ENCODE measurements around the gene TSHZ3. TPM values are rescaled to one million over a fixed set of nuclear protein-coding genes. Genes with fewer than 3 reads are reported as not detected.

TSHZ3 gene, protein sequence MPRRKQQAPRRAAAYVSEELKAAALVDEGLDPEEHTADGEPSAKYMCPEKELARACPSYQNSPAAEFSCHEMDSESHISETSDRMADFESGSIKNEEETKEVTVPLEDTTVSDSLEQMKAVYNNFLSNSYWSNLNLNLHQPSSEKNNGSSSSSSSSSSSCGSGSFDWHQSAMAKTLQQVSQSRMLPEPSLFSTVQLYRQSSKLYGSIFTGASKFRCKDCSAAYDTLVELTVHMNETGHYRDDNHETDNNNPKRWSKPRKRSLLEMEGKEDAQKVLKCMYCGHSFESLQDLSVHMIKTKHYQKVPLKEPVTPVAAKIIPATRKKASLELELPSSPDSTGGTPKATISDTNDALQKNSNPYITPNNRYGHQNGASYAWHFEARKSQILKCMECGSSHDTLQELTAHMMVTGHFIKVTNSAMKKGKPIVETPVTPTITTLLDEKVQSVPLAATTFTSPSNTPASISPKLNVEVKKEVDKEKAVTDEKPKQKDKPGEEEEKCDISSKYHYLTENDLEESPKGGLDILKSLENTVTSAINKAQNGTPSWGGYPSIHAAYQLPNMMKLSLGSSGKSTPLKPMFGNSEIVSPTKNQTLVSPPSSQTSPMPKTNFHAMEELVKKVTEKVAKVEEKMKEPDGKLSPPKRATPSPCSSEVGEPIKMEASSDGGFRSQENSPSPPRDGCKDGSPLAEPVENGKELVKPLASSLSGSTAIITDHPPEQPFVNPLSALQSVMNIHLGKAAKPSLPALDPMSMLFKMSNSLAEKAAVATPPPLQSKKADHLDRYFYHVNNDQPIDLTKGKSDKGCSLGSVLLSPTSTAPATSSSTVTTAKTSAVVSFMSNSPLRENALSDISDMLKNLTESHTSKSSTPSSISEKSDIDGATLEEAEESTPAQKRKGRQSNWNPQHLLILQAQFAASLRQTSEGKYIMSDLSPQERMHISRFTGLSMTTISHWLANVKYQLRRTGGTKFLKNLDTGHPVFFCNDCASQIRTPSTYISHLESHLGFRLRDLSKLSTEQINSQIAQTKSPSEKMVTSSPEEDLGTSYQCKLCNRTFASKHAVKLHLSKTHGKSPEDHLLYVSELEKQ
- total RNA-seq (2014; rRNA removed; shearing (Covaris generic)), result not detected in 2 replicates

DNA sequence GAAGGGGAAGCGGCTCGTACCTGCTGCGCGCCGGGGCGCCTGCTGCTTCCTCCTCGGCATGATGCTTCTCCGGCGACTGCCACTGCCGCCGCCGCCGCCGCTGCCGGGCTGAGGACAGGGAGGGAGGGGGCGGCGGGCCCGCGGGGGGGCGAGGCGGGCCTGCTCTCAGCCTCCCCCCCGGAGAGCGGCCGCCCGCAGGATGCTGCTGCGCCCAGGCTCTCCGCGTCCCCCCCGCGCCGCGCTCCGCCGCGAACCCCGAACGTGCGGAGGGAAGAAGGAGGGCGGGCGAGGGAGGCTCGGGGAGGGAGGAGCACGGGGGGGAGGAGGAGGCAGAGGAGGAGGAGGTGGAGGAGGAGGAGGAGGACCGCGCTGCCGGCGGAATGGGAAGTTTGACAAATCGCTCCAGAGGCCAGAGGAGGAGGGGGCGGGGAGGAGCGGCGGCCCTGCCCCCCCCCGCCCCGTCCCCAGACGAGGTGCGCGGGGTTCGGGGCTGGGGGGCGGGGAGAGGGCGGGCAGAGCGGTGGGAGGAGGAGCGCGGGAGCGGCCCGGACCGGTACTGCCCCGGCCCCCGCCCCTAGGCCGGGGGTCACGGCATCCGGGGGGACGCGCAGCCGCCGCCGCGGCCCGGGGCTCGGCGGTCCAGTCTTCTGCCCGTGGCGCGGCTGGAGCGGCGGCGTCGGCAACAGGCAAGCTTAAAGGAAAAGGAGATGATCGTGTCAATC is at the start of gene TSHZ3:
Gene TSHZ3 (minus strand): TSS at position 277 of the 722 bp plus-strand sequence. CDS start 217 bp downstream, at position 60.
- peak; percentile 42 for DNase-seq (ENCODE audit: low spot score)
- in situ Hi-C loops (cut with HindIII; ENCODE audit: low sequenced_read_pairs), result no loop called here

GRCh38 chr19:31397308-31397707 is 48.1 kb upstream of the TSHZ3 start:
- in situ Hi-C loops (cut with HindIII; ENCODE audit: low sequenced_read_pairs), result no loop called here
- DNase-seq (ENCODE audit: low spot score), result no peak

DNA sequence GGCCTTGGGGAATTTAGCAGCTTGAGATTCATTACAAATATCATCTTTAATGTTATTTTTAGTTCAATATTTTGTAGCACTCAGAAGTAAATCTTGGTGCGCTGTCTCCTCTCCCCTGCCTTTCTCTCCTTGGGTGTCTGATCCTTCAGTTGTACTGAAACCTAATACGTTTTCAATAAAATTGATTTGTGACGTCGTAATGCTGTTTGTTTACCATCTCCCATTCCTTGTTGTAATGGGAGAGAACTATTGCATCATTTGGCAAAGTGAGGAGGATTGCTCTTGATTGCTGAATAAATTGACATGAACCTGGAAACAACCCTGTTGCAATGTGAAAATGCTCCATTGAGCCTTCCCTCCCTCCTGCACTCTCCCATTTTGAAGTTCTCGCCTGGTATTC is 43.2 kb upstream of the TSHZ3 start:
- no peak for DNase-seq (ENCODE audit: low spot score)
- in situ Hi-C loops (cut with HindIII; ENCODE audit: low sequenced_read_pairs), result no loop called here

DNA sequence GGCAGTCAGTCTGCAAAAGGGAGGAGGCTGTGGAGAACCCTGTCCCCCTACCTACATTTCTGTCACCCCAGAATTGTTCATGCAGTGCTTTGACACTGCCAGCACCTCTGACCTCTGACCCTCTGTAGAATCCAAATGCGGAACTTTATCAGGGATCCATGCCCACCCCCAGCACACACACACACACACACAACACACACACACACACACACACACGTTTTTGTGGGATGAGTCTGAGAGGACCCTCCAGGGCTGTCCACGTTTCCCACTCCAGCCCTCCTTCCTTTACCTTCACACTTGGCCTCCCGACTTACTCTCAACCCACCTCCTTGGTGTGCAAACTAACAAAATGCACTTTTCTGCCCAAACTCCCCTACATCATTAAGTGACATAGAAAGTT is 42.3 kb upstream of the TSHZ3 start:
- DNase-seq (ENCODE audit: low spot score), result no peak
- in situ Hi-C loops (cut with HindIII; ENCODE audit: low sequenced_read_pairs), result no loop called here

GRCh38 chr19:31390711-31391110 is 41.5 kb upstream of the TSHZ3 start:
- DNase-seq (ENCODE audit: low spot score), result no peak
- in situ Hi-C loops (cut with HindIII; ENCODE audit: low sequenced_read_pairs), result no loop called here

- DNase-seq (ENCODE audit: low spot score), result no peak
- in situ Hi-C loops (cut with HindIII; ENCODE audit: low sequenced_read_pairs), result no loop called here
These were observed 40.6 kb upstream of the TSHZ3 start for GRCh38 chr19:31389874-31390273.

DNA sequence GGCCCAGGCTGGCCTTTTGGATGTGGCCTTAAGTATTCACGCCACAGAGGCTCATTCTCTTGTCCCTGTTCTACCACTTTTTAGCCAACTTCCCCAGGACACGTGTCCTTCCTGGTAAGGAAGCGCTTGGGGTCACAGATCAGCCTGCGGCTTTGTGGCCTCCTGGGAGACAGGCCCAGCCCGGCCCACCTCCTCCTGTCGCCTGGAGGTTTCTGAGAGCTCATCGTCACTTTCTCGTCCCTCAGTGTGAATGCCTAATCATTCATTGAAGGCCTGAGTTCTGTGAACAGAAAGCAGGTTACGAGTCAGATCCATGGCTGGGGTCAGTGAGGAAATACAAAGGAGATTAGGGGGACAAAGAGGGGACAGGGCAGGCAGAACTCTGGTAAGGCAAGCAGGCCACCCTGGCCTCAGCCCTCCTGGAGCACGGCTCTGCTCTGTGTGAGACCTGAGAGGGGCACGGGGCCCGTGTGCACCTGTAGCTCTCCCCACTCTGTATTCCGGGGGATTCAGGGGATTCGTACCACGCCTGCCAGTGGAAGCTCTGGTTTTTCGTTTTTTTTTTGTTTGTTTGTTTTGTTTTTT is 38.6 kb upstream of the TSHZ3 start:
- in situ Hi-C loops (cut with HindIII; ENCODE audit: low sequenced_read_pairs), result no loop called here
- no peak for DNase-seq (ENCODE audit: low spot score)

DNA sequence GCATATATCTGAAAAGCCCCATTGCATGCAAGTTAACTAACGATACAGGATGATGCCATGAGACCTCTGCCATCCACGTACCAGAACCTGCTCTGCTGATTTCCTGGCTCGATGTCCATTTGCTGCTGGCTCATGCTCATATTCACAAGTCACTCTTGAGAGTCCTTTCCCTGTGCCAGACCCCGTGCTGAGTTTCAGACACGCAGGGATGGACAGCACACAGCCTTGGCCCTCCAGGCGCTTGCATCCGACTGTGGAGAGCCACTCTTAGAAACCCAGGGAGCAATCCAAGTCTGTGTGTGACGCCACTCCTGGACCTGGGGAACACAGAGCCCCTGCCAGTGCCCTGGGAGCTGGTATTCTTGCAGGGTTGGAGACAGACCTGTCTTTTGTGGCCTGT is 37.6 kb upstream of the TSHZ3 start:
- DNase-seq (ENCODE audit: low spot score), result no peak
- in situ Hi-C loops (cut with HindIII; ENCODE audit: low sequenced_read_pairs), result no loop called here

- no peak for DNase-seq (ENCODE audit: low spot score)
- in situ Hi-C loops (cut with HindIII; ENCODE audit: low sequenced_read_pairs), result no loop called here
These were observed 36.5 kb upstream of the TSHZ3 start for GRCh38 chr19:31385744-31386143.

- in situ Hi-C loops (cut with HindIII; ENCODE audit: low sequenced_read_pairs), result no loop called here
These were observed 34.3 kb upstream of the TSHZ3 start for GRCh38 chr19:31383553-31383952.

DNA sequence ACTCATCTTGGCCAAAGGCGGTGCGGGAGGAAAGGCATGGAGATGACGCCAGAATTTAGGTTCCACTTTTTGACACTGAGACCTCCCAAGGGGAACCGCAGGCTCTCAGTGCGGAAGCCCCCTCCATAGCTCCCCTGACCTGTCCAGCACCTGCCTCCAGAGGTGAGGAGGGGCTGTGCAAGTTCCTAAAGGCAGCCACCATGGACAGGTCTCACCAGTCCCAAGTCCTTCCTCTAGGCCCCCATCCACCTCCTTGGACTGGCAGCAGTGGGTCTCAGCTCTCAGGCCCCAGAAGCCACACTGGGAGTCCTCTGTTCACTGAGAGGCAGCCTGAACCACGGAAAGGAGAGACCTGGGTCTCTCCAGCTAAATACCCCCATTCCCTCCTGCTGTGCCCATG is 31.6 kb upstream of the TSHZ3 start:
- DNase-seq (ENCODE audit: low spot score), result no peak
- in situ Hi-C loops (cut with HindIII; ENCODE audit: low sequenced_read_pairs), result no loop called here

More at GRCh38 chr19:31383553-31383952, 34.3 kb upstream of the TSHZ3 start:
- DNase-seq (ENCODE audit: low spot score), result no peak

GRCh38 chr19:31378404-31378803 is 29.2 kb upstream of the TSHZ3 start:
- DNase-seq (ENCODE audit: low spot score), result no peak
- in situ Hi-C loops (cut with HindIII; ENCODE audit: low sequenced_read_pairs), result no loop called here

- in situ Hi-C loops (cut with HindIII; ENCODE audit: low sequenced_read_pairs), result no loop called here
- DNase-seq (ENCODE audit: low spot score), result no peak
These were observed 28.5 kb upstream of the TSHZ3 start for GRCh38 chr19:31377736-31378135.

DNA sequence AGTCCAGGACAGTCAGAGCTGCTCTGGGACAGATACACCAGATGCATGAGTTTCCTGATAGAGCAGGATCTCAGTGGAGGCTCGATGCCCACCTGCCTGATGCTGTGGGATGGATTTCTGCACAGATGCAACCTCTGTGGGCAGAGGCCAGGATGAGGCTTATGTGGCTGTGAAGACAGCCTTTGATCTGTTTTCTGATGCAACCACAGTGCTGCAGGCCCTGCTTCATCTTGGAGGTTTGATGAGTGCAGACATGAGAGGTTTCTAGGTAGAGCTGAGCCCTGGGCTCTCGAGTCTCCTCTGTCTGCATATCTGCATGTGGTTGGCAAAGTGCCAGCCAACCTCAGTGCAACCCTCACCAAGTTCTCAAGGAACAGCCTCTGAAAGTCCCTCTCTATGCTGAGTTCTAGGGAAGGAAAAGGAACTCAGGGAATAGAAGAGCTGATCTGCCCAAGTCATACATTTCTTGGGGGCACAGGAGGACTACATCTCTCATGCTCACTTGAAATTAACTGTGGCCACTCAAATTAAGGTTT is 23.1 kb upstream of the TSHZ3 start:
- in situ Hi-C loops (cut with HindIII; ENCODE audit: low sequenced_read_pairs), result no loop called here
- DNase-seq (ENCODE audit: low spot score), result no peak

DNA sequence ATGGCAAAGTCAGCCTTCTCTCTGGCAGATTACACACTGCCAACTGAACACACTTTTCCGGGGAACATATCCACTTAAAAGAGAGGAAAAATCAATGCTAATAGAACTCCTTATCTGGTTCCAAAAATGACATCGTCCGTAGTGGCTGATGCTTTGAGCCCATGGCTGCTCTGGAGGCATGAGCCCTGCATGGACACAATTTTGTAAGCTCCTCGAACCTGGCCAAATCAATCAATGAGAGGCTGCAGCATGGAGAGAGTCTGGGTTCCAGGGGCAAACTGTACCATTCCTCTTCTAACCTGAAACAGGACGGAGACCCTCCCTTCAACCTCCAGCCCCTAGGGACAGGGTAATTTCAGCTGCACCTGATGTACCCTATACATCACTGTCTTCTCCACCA is 21.0 kb upstream of the TSHZ3 start:
- in situ Hi-C loops (cut with HindIII; ENCODE audit: low sequenced_read_pairs), result no loop called here
- no peak for DNase-seq (ENCODE audit: low spot score)

- in situ Hi-C loops (cut with HindIII; ENCODE audit: low sequenced_read_pairs), result no loop called here
- DNase-seq (ENCODE audit: low spot score), result no peak
These were observed 15.7 kb upstream of the TSHZ3 start for GRCh38 chr19:31364963-31365362.

DNA sequence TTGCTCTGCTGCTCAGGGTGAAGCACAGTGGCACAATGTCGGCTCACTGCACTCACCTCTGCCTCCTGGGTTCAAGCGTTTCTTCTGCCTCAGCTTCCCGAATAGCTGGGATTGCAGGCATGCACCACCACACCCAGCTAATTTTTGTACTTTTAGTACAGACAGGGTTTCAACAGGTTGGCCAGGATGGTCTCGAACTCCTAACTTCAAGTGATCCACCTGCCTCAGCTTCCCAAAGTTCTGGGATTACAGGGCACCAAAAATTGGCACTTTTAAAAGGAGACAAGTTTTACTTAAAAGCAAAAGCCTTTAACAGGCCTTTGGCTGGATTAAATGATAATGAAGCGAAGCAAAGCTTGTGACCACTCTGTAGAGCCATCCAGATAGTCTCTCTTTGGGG is 12.5 kb upstream of the TSHZ3 start:
- in situ Hi-C loops (cut with HindIII; ENCODE audit: low sequenced_read_pairs), result no loop called here
- DNase-seq (ENCODE audit: low spot score), result no peak

DNA sequence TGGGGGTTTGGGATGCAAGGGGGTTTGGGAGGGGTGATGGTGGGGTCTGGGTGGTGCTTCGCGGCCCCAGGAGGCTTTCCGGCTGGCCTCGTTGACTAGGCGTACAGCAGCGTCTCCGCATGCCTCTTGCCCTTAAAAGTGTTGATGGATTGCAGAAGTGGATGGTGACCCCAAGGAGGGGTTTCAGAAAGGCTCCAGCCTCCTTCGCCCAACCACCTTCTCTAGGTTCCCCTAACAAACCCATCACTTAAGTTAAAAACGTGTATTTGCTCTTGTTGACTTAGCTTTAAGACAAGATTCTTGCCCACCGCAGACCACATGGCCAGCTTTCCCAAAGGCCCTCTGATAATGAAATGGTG is 8.1 kb upstream of the TSHZ3 start:
- no peak for DNase-seq (ENCODE audit: low spot score)
- in situ Hi-C loops (cut with HindIII; ENCODE audit: low sequenced_read_pairs), result no loop called here
